HepG2 (cell line): ENCODE results near the gene IER5L. TPM values are rescaled to one million over a fixed set of nuclear protein-coding genes. Genes with fewer than 3 reads are reported as not detected.

ENCODE experiments used
- EP300 ChIP-seq, 3 experiments: sonication (generic) in 1 of 3; formaldehyde crosslinking in 1 of 3; IDR thresholded peaks; 2 replicates each; pipeline versions ENCODE4 v1.5.1 to v1.6.1; 2011 to 2020; ENCODE audit warnings: low read depth in 2 of 3, low read length in 2 of 3, borderline replicate concordance in 1 of 3, improper control_type of control experiment in 1 of 3, mild to moderate bottlenecking in 1 of 3, missing genetic modification reagents in 1 of 3, moderate library complexity in 1 of 3
- HIVEP1 ChIP-seq: sonication (generic); formaldehyde crosslinking; IDR thresholded peaks from 2 replicates; pipeline ENCODE4 v1.4.0; 2020; ENCODE audit warnings: mild to moderate bottlenecking, missing genetic modification reagents
- HNF1A ChIP-seq, 2 experiments: sonication (generic) in 1 of 2; formaldehyde crosslinking in 1 of 2; IDR thresholded peaks; 2 replicates each; pipeline versions ENCODE4 v1.4.0 to v1.6.1; 2016 to 2020; ENCODE audit warnings: borderline replicate concordance in 1 of 2, low read depth in 1 of 2, mild to moderate bottlenecking in 1 of 2, missing genetic modification reagents in 1 of 2
- HNF4A ChIP-seq: sonication (generic); formaldehyde crosslinking; IDR thresholded peaks from 2 replicates; pipeline ENCODE4 v1.4.0; 2020; ENCODE audit warnings: missing genetic modification reagents
- KDM2A ChIP-seq: sonication (generic); formaldehyde crosslinking; IDR thresholded peaks from 2 replicates; pipeline ENCODE4 v1.4.0; 2020; ENCODE audit warnings: low read depth, missing genetic modification reagents, borderline replicate concordance
- KDM3A ChIP-seq: IDR thresholded peaks from 2 replicates; pipeline ENCODE4 v1.6.1; 2018; ENCODE audit warnings: low read depth, missing compliant biosample characterization
- LCORL ChIP-seq, 2 experiments: fragments of 450-650 bp in 1 of 2; sonication (generic) in 1 of 2; formaldehyde crosslinking in 1 of 2; IDR thresholded peaks; 2 replicates each; pipeline versions ENCODE4 v1.5.0 to v1.6.1; 2017 to 2020; ENCODE audit warnings: antibody characterized with exemption in 1 of 2, missing genetic modification reagents in 1 of 2
- MAF1 ChIP-seq: sonication (generic); formaldehyde crosslinking; IDR thresholded peaks from 2 replicates; pipeline ENCODE4 v1.5.0; 2020; ENCODE audit warnings: missing genetic modification reagents, borderline replicate concordance
- MEF2D ChIP-seq: sonication (generic); formaldehyde crosslinking; IDR thresholded peaks from 2 replicates; pipeline ENCODE4 v1.5.1; 2020; ENCODE audit warnings: mild to moderate bottlenecking, missing genetic modification reagents
- MLLT10 ChIP-seq: sonication (generic); formaldehyde crosslinking; IDR thresholded peaks from 2 replicates; pipeline ENCODE4 v1.4.0; 2020; ENCODE audit warnings: missing genetic modification reagents
- RAD21 ChIP-seq: fragments of 450-650 bp; formaldehyde crosslinking; IDR thresholded peaks from 2 replicates; pipeline ENCODE4 v1.5.0; 2020; ENCODE audit warnings: mild to moderate bottlenecking
- ZNF230 ChIP-seq: sonication (generic); formaldehyde crosslinking; IDR thresholded peaks from 2 replicates; pipeline ENCODE4 v1.4.0; 2020; ENCODE audit warnings: mild to moderate bottlenecking, missing genetic modification reagents
- ZNF430 ChIP-seq: sonication (generic); formaldehyde crosslinking; IDR thresholded peaks from 2 replicates; pipeline ENCODE4 v1.9.0; 2021; ENCODE audit warnings: mild to moderate bottlenecking, missing genetic modification reagents
- polyA plus RNA-seq, 8 experiments: library from polyadenylated mRNA; depleted of rRNA in 3 of 8; stranded (reverse) in 7 of 8; unstranded in 1 of 8; fragments of >200 nt; fragmentation: Illumina TruSeq in 4 of 8; extraction: Trizol in 4 of 8; gene quantifications; 2 replicates each; pipeline versions ENCODE4 v1.2.1 to v1.2.3, GENCODE V29; 2011 to 2016; ENCODE audit warnings: low read depth in 4 of 8, missing spikeins in 1 of 8, mixed read lengths in 1 of 8; ENCODE audit not compliant: insufficient read depth in 1 of 8
- total RNA-seq, 5 experiments: library from RNA; depleted of rRNA; stranded (reverse); fragments of >200 nt; fragmentation: Illumina TruSeq; extraction: Trizol; gene quantifications; 2 replicates each; pipeline ENCODE4 v1.2.3, GENCODE V29; 2016; ENCODE audit warnings: low read depth in 1 of 5
- TF ChIP-seq, protein P1 (sequence below): sonication (generic); formaldehyde crosslinking; IDR thresholded peaks from 2 replicates; pipeline ENCODE4 v1.5.1; 2020; ENCODE audit warnings: missing genetic modification reagents, mild to moderate bottlenecking, borderline replicate concordance
- TF ChIP-seq, protein P2 (sequence below): sonication (generic); formaldehyde crosslinking; IDR thresholded peaks from 2 replicates; pipeline ENCODE4 v1.5.0; 2020; ENCODE audit warnings: mild to moderate bottlenecking, missing genetic modification reagents

IER5L gene
- total and polyA plus RNA-seq, 2 of the 13 experiments (the other 11 are each of a cell fraction or from before 2014, with no cell fraction given): 1.8 to 3.3 TPM

- TF ChIP-seq, protein P1, sequence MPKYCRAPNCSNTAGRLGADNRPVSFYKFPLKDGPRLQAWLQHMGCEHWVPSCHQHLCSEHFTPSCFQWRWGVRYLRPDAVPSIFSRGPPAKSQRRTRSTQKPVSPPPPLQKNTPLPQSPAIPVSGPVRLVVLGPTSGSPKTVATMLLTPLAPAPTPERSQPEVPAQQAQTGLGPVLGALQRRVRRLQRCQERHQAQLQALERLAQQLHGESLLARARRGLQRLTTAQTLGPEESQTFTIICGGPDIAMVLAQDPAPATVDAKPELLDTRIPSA (CRISPR knock-in tag): no peak
- TF ChIP-seq, protein P2, sequence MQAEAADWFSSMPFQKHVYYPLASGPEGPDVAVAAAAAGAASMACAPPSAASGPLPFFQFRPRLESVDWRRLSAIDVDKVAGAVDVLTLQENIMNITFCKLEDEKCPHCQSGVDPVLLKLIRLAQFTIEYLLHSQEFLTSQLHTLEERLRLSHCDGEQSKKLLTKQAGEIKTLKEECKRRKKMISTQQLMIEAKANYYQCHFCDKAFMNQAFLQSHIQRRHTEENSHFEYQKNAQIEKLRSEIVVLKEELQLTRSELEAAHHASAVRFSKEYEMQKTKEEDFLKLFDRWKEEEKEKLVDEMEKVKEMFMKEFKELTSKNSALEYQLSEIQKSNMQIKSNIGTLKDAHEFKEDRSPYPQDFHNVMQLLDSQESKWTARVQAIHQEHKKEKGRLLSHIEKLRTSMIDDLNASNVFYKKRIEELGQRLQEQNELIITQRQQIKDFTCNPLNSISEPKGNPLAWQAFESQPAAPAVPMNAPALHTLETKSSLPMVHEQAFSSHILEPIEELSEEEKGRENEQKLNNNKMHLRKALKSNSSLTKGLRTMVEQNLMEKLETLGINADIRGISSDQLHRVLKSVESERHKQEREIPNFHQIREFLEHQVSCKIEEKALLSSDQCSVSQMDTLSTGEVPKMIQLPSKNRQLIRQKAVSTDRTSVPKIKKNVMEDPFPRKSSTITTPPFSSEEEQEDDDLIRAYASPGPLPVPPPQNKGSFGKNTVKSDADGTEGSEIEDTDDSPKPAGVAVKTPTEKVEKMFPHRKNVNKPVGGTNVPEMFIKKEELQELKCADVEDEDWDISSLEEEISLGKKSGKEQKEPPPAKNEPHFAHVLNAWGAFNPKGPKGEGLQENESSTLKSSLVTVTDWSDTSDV (CRISPR knock-in tag): no peak
- peak; percentile 81 for TF ChIP-seq RAD21
- TF ChIP-seq HIVEP1: peak; percentile 18; the same call in 1 of the 2 replicates
- TF ChIP-seq MEF2D (CRISPR knock-in tag): peak; percentile 49; the same call in 1 of the 2 replicates
- TF ChIP-seq KDM3A: peak; percentile 85
- TF ChIP-seq ZNF230: no peak
- no peak for TF ChIP-seq HNF4A
- TF ChIP-seq MLLT10 (CRISPR knock-in tag): no peak
- TF ChIP-seq HNF1A (IDR thresholded peaks at IDR 0.05; ENCODE audit: low read depth): no peak
- no peak for TF ChIP-seq HNF1A (CRISPR knock-in tag; IDR thresholded peaks at IDR 0.05; ENCODE audit: borderline replicate concordance)
- 0 out of 2 replicates have a peak, but pooled peaks have one; percentile 64 for TF ChIP-seq MAF1 (CRISPR knock-in tag)
- TF ChIP-seq LCORL (IDR thresholded peaks at IDR 0.05): no peak
- 0 out of 2 replicates have a peak, but pooled peaks have one; percentile 16 for TF ChIP-seq LCORL (CRISPR knock-in tag; IDR thresholded peaks at IDR 0.05)
- TF ChIP-seq KDM2A (CRISPR knock-in tag): peak; percentile 87
- no peak for TF ChIP-seq ZNF430 (CRISPR knock-in tag)
- TF ChIP-seq EP300 (IDR thresholded peaks at IDR 0.05; ENCODE audit: low read depth in 2 of 2, low read length in 2 of 2): no peak
- TF ChIP-seq EP300 (CRISPR knock-in tag; IDR thresholded peaks at IDR 0.05; ENCODE audit: borderline replicate concordance): no peak
Observed at GRCh38 chr9:129174102-129174723, 3.8 kb downstream of the IER5L start (continued).
